Activated CD8-positive, alpha-beta T cell treated with anti-CD3 and anti-CD28 coated beads for 36 hours (primary cell): ENCODE measurements around the gene MIPOL1. TPM values are rescaled to one million over a fixed set of nuclear protein-coding genes. Genes with fewer than 3 reads are reported as not detected.
"Not testable (repeated sequence)": the region's sequence is repeated elsewhere in the genome, so short reads cannot be mapped to it uniquely, and the experiment has no call there.

ENCODE experiments used
- ATAC-seq: fragments of 200-7000 bp; cut with Tn5 transposase; one replicate; pipeline ENCODE4 v1.10.0; 2021; ENCODE audit warnings: mild to moderate bottlenecking, moderate library complexity
- CTCF ChIA-PET: fragments of 350-600 bp; sonication (Branson Sonifier 250); formaldehyde crosslinking; loops from one replicate; lab custom pipeline; 2021; ENCODE audit warnings: antibody characterized with exemption; lab: Charles Lee
- POLR2A ChIA-PET: fragments of 350-600 bp; sonication (Branson Sonifier 250); formaldehyde crosslinking; loops from one replicate; lab custom pipeline; 2021; ENCODE audit warnings: antibody characterized with exemption; lab: Charles Lee
- DNase-seq: peaks from one replicate; pipeline ENCODE4 v3.0.0-alpha.2; 2020
- H3K27ac Mint-ChIP-seq: one replicate; pipeline ENCODE4 v1.8.0; 2021; ENCODE audit warnings: mild to moderate bottlenecking, mixed read lengths
- H3K27me3 Mint-ChIP-seq: one replicate; pipeline ENCODE4 v1.8.0; 2021; ENCODE audit warnings: mixed read lengths
- H3K36me3 Mint-ChIP-seq: one replicate; pipeline ENCODE4 v1.8.0; 2021; ENCODE audit warnings: low read depth, mixed read lengths
- H3K4me1 Mint-ChIP-seq: one replicate; pipeline ENCODE4 v1.8.0; 2021; ENCODE audit warnings: low read depth, mixed read lengths
- H3K4me3 Mint-ChIP-seq: one replicate; pipeline ENCODE4 v1.8.0; 2021; ENCODE audit warnings: mild to moderate bottlenecking, moderate library complexity, mixed read lengths
- H3K9me3 Mint-ChIP-seq: one replicate; pipeline ENCODE4 v1.8.0; 2021; ENCODE audit warnings: mixed read lengths
- CTCF ChIP-seq: fragments of 200-600 bp; IDR thresholded peaks from one replicate; pipeline ENCODE4 v1.8.0; 2022; ENCODE audit warnings: antibody characterized with exemption, mild to moderate bottlenecking
- intact Hi-C: fragments of 100-400 bp; cut with micrococcal nuclease; formaldehyde crosslinking; loops from one replicate; pipeline ENCODE4 v1.10.0; 2022
- total RNA-seq, 2 experiments: library from RNA; stranded (reverse); gene quantifications; one replicate each; pipeline ENCODE4 v1.2.3, GENCODE V29; 2021

MIPOL1 gene
- total RNA-seq, 2 experiments from 2014 or later, result not detected

- H3K27ac Mint-ChIP-seq, result no peak overlapping the region
- no peak overlapping the region for H3K4me3 Mint-ChIP-seq
- no peak for DNase-seq
- ChIA-PET POLR2A (interaction anchor here (0.5 kb wide), 1 partner anchor 192 kb away, joined by 3 read pairs; no protein-coding TSS in a partner anchor), CTCF (no interaction called here)
- no peaks in the 10 kb centered on the region for H3K36me3 Mint-ChIP-seq
- no peak for ATAC-seq
- intact Hi-C loops, result no loop called here
- TF ChIP-seq CTCF, result no peak
- H3K9me3 Mint-ChIP-seq, result peaks cover 3% of the 10 kb centered on the region
- H3K4me1 Mint-ChIP-seq, result no peaks in the 10 kb centered on the region
- no peaks in the 10 kb centered on the region for H3K27me3 Mint-ChIP-seq
These were observed 92.0 kb downstream of the MIPOL1 start for GRCh38 chr14:37289688-37290087.

GRCh38 chr14:37295262-37295661 lies 97.5 kb downstream of the MIPOL1 start:
- POLR2A ChIA-PET, DNase-seq, ATAC-seq, H3K27ac Mint-ChIP-seq, intact Hi-C loops, CTCF ChIA-PET, H3K9me3 Mint-ChIP-seq, H3K4me3 Mint-ChIP-seq, H3K36me3 Mint-ChIP-seq, H3K4me1 Mint-ChIP-seq, H3K27me3 Mint-ChIP-seq: not testable (repeated sequence)

GRCh38 chr14:37311252-37311651 lies 113.5 kb downstream of the MIPOL1 start:
- no peak overlapping the region for H3K4me3 Mint-ChIP-seq
- no peak for TF ChIP-seq CTCF
- H3K9me3 Mint-ChIP-seq, result peaks cover 8% of the 10 kb centered on the region
- no peak for DNase-seq
- H3K27me3 Mint-ChIP-seq, result no peaks in the 10 kb centered on the region
- H3K36me3 Mint-ChIP-seq, result no peaks in the 10 kb centered on the region
- POLR2A ChIA-PET, result no interaction called here
- intact Hi-C loops, result no loop called here
- H3K4me1 Mint-ChIP-seq, result no peaks in the 10 kb centered on the region
- CTCF ChIA-PET, result no interaction called here
- no peak for ATAC-seq
- H3K27ac Mint-ChIP-seq, result no peak overlapping the region

GRCh38 chr14:37318938-37319337 lies 121.2 kb downstream of the MIPOL1 start:
- ATAC-seq, result no peak

GRCh38 chr14:37320106-37320505 lies 122.4 kb downstream of the MIPOL1 start:
- Mint-ChIP-seq H3K4me1 (no peaks in the 10 kb centered on the region), H3K9me3 (peaks cover 6% of the 10 kb centered on the region), H3K4me3 (no peak overlapping the region), H3K27me3 (no peaks in the 10 kb centered on the region), H3K27ac (no peak overlapping the region), H3K36me3 (no peaks in the 10 kb centered on the region)
- no peak for DNase-seq
- POLR2A ChIA-PET, result no interaction called here
- no peak for ATAC-seq
- CTCF ChIA-PET, result no interaction called here
- intact Hi-C loops, result no loop called here
- TF ChIP-seq CTCF, result no peak

More at GRCh38 chr14:37318938-37319337, 121.2 kb downstream of the MIPOL1 start:
- no peak for TF ChIP-seq CTCF
- Mint-ChIP-seq H3K4me3 (no peak overlapping the region), H3K36me3 (no peaks in the 10 kb centered on the region), H3K9me3 (peaks cover 7% of the 10 kb centered on the region), H3K4me1 (no peaks in the 10 kb centered on the region), H3K27ac (no peak overlapping the region), H3K27me3 (no peaks in the 10 kb centered on the region)
- CTCF ChIA-PET, result no interaction called here
- POLR2A ChIA-PET, result no interaction called here
- intact Hi-C loops, result no loop called here
- DNase-seq, result no peak

GRCh38 chr14:37325332-37325731 lies 127.6 kb downstream of the MIPOL1 start:
- H3K4me1 Mint-ChIP-seq, result no peaks in the 10 kb centered on the region
- no peaks in the 10 kb centered on the region for H3K9me3 Mint-ChIP-seq
- intact Hi-C loops, result no loop called here
- no peak overlapping the region for H3K27ac Mint-ChIP-seq
- ATAC-seq (no peak), DNase-seq (no peak)
- no peaks in the 10 kb centered on the region for H3K36me3 Mint-ChIP-seq
- no peak for TF ChIP-seq CTCF
- ChIA-PET CTCF (no interaction called here), POLR2A (no interaction called here)
- H3K4me3 Mint-ChIP-seq, result no peak overlapping the region
- H3K27me3 Mint-ChIP-seq, result no peaks in the 10 kb centered on the region
